Stimulated activated CD4-positive, alpha-beta T cell treated with anti-CD3 and anti-CD28 coated beads, TNF-alpha, amount 100 ng/mL, for 1 hour (primary cell): Measurements from ENCODE around the gene SHANK2.
"Not testable (repeated sequence)": the region's sequence is repeated elsewhere in the genome, so short reads cannot be mapped to it uniquely, and the experiment has no call there.

Experiments used
- DNase-seq, 3 donors: peaks; one replicate each; pipeline ENCODE4 v3.0.0-alpha.2; 2020; ENCODE audit warnings: low read depth in 3 of 3, low spot score in 1 of 3

SHANK2 gene

DNA sequence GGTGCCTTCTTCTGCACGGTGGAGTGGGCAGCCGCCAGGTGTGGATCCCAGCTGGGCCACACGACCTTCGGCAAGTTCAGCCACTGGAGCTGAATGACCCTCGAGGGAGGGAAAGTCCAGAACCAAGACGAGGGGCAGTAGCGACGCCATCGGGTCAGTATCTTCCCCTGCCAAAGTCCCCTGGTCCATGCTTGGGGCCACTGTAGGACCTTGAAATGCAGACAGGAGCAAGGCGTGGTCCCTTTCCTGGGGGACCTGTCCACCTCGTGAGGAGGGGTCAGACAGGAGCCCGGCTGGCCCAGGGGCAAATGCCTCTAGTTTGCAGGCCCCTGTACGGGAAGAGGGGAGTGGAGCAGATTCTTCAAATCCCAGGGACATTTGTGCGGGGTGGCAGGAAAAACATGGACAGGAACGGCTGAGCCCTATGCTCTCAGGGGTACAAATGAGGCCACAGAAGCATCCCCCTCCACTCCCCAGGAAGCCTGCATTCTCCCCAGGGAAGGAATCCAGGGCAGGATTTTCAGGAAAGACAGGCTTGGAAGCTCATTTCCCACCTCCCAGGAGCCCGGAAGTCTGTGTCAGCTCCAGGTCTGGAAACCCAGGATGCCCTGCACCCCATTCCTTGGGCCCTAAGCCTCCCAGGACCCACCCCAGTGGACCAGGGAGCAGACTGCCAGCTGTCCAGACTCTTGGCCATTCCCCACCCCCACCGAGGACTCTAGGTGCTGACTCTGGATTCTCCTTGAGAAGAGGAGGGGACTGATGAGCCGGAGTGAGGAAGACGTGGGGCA is 6.6 kb downstream of the SHANK2 start:
- DNase-seq, result no peak

DNA sequence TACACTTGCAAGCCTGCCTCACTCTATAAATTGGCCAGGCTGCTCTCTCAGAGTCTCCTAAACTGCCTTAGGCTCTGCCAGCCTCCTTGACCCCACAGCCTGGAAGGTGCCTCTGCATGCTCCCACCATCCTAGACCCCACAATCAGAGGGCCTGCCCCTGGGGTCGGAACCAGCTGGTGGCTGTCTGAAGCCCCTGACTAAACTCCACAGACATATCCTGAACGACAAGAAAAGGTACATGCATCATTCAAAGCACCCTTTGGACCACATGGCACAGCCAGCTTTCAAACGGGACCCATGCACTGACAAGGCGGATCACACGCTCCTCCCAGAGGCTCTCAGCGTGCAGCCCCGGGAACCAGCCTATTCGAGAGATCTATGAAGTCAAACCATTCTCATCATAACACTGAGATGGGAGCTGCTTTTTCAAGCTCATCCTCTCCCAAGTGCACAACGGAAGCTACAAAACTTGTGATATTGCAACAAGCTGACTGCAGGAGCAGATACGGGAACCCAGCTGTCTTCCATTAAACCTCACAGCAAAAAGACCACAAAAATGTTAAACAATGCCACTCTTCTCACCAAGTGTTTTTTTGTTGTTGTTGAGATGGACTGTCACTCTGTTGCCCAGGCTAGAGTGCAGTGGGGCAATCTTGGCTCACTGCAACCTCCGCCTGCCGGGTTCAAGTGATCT is 8.1 kb downstream of the SHANK2 start:
- DNase-seq, result no peak

DNA sequence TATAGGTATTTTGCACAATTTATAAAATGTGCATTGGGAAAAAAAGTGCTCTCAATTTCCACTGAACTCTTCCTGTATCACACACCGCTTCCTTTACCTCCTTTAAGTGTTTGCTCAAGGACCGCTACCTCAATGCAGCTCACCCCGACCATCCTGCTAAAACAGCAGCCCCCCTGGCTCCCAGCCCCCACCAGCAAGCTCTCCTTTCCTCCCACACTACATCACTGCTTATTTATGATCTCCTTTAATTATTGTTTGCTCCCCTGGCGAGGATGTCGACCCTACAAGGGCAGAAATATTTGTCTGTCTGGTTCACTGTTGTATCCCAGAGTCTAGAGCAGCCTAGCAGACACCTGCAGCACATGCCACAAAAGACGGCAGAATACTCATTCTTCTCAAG is 10.0 kb downstream of the SHANK2 start:
- no peak for DNase-seq

DNA sequence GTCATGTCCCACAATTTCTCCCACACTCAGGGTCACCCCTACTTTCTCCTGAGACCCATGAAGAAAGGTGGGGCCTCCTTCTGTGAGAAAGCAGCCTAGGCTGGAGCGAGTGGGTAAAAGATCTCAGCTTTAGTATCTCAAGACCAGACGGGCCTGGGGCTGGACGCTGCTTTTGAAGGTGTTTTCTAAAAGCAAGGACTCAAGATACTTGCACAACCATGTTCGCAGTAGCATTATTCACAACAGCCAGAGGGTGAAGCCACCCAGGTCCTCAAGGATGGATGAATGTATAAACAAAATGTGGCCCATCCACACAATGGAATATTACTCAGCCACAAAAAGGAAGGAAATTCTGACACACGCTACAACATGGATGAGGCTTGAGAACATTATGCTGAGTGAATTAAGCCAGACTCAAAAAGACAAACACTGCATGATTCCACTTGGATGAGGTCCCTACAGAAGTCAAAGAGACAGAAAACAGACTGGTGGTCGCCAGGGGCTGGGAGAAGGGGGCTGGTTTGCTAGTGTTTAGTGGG is 10.6 kb downstream of the SHANK2 start:
- no peak for DNase-seq

DNA sequence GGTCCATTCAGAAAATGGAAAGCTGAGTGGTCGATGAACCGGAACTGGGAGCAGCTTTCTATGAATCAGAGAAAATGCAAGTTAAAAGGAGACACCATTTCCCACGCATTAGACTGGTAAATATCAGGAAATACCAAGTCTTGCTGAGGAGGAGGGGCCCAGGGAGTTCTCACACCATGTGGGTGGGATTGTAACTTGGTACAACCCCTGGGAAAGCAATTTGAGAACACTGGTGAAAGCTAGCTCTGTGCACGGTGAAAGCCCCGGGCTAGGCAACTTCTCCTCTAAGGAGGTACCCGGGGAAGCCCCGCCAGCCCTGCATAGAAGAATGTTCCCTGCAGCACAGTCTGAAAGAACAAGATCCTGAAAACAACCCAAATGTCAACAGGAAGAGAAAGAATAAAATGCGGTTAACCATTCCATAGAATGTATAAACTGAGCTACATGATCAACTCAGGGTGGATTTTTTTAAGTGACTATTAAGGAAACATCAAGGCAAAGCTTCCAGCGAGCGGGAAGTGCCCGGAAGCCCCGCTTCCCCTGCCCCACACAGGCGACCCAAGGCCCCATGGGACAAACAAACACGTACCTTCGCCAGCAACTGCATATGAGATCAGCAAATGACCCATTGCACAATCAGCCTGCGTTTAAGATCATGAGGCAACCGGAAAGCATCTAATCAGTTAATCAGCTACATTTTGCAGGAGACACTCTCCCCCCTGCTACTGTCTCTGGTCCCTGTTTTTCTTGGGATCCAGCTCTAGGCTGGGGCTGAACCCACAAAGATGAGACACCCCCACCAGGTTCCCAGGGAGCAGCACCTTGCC is 11.3 kb downstream of the SHANK2 start:
- no peak for DNase-seq

DNA sequence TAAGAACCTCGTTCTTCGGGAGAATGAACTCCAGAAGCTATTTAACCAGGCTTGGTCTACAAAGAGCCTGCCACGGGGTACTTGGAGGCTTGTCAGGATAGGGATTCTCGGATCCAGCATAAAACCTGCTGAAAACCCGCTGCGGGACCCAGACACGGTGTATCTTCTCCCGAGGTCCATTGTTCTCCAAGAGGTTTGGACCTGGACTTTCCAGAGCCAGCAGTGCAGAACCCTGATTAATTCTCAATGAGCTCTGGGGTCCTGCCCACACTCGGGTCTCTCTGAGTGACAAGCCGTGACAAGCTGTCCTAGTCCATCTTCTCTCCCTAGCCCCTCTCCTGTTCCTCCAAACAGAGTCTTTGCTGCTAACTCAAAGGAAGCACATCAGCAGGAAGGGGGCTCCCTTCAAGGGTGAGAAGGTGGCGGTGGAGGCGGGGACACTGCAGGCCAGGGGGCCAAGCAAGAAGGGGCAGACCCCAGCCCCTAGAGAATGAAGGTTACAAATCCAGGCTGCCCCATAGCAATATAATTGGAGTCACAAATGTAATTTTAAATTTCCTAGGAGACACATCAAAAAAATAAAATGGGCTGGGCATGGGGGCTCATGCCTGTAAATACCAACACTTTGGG is 12.2 kb downstream of the SHANK2 start:
- DNase-seq, result no peak

DNA sequence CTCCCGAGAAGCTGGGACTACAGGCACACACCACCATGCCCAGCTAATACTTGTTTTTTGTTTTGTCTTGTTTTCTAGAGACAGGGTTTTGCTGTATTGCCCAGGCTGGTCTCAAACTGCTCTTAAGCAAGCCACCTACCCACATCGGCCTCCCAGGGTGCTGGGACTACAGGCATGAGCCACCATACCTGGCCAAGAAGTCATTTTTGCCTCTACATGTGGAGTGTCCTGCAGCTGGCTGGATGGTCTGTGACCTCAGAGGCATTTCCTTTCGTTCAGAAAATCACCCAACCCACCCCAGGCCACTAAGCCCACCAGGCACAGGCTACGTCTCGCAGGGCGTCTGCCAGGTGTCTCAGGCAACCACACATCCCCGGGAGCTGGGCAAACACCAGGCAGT is 12.8 kb downstream of the SHANK2 start:
- DNase-seq, result no peak

DNA sequence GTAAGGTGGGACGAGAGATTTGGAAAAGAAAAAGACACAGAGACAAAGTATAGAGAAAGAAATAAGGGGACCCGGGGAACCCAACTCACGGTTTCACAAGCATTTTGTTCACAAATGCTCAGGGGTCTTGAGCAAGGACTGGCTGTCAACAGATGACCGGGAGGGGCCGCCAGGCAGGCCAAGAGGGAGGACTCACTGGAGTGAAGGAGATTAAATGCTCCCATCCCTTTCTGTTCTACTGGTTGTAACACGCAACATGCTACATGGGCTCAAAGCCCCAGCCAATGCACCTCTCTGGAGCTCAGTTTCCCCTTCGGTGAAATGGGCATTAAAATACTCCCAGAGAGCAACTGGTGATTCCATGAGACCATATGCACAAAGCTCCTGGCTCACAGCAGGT is 13.4 kb downstream of the SHANK2 start:
- no peak for DNase-seq

DNA sequence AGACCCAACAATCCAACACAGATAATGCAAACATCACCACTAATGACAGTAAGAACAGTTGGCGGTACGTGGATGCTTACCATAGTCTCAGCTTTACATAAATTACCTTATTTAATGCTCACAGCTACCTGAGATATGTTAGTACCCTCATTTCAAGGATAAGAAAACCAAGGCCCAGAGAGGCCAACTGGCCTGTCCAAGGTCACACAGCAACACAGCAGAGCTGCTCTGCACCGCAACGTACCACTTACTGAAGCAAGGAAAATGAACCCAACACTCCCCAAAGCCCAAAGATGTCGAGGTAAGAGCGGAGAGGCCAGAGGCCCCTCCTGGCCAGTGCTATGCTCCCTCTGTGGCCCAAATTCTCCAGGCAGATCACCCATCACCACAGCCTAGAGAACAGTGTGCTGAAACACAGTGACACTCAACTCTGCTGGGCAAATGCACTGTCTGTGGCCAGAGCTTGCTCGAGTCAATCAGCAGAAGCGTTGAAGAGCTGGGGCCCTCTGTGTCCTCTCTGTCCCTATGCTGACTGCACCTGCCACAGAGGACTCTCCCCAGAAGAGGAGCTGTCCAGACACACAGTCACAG is 14.0 kb downstream of the SHANK2 start:
- DNase-seq, result no peak

DNA sequence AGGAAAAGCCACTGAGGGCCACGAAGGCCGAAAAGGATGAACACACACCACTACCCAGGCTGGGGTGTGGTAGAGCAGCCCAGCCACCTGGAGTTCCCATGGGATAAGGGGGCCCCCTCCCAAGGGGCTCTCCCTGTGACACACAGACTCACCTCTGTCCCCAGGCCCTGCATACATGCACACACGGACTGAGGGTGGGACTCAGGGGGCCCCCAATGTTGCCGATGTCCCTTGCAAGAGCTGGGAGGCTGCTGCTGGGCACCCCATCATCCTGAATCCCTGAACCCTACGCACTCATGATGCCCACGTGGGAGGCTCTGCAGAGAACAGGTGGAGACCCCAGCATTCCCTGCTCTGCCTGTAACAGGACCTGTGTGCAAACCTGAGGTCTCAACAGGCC is 14.5 kb downstream of the SHANK2 start:
- DNase-seq, result no peak

DNA sequence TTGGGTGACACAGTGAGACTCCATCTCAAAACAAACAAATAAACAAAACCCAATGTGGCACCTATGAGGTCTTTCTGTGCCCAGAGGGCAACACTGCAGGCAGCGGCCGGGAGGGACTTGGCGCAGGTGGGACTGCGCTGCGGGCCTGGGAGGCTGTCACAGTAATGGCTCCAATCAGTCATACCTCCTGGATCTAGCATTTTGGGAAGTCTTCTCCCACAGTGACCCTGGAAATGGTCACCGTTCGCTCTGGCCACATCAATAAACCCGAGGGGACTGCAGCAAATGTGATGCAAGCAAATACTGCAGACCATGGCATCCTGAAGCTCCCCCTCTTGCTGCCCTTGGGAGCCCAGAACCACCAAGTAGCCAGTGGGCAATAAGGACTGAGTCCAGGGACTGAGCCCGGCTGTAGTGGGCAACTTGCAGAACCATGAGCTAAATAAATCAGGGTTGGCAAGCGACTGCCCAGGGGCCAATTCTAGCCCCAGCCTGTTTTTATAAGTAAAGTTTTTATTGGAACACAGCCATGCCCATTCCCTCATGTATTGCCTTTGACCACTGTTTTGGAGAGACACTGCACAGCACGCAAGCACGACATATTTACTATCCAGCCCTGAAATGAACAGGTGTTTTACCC is 15.4 kb downstream of the SHANK2 start:
- DNase-seq, result no peak

DNA sequence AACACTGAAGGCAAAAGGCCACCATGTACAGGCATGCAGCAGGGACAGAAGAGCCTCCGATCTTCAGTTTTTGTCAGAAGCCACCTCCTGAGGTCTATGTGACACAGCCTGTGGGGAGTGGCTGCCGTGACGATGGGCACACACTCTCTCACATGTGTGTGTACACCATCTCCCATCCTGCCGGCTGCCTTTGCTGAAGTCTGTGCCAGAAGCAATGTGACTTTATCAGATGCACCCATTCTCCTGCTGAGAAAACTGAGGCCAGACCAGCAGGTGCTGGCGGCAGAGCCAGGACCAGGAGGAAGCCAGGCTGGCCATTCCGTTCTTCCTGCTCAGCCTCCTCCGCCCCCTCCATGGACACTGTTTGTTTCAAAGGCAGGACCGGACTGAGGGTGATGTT is 16.7 kb downstream of the SHANK2 start:
- no peak for DNase-seq

DNA sequence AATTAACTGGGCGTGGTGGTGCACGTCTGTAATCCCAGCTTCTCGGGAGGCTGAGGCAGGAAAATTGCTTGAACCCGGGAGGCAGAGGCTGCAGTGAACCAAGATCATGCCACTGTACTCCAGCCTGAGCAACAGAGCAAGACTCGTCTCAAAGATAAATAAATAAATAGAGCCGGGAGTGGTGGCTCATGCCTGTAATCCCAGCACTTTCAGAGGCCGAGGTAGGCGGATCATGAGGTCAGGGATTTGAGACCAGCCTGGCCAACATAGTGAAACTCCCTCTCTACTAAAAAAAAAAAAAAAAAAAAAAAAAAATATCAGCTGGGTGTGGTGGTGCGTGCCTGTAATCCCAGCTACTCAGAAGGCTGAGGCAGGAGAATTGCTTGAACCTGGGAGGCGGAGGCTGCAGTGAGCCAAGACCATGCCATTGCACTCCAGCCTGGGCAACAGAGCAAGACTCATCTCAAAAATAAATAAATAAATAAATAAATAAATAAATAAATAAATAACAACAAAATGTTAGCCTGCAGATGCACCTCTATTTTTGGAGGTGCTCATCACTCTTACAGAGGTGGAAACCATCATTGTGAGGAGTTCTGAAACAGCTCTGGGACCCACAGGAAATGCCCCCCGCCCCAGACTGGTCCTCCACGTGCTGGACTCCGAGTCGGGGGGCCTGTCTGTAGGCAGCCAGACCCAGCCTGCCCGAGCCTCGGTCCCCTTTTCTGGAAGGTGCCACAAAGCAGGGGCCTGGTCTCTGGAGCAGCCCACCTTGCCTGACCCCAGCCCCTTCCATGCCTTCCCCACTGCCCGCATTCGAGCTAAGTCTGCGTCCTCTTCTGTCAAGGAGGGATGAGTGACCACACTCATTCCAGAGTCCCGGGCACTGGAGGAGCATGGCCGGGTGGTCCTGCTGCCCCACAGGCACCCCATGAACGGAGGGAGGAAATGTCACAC is 18.2 kb downstream of the SHANK2 start:
- not testable (repeated sequence) for DNase-seq

DNA sequence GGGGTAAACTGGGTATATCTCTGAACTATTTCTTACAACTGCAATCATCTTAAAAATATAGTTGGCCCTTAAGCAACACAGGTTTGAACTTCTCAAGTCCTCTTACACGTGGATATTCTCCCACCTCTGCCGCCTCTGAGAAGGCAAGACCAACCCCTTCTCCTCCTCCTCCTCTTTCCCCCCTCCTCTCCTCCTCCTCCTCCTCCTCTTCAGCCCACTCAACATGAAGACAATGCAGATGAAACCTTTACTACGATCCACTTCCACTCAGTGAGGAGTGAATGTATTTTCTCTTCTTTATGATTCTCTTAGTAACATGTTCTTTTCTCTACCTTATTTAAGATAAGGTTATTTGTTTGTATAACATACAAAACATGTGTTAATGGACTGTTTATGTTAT is 20.0 kb downstream of the SHANK2 start:
- DNase-seq, result no peak

DNA sequence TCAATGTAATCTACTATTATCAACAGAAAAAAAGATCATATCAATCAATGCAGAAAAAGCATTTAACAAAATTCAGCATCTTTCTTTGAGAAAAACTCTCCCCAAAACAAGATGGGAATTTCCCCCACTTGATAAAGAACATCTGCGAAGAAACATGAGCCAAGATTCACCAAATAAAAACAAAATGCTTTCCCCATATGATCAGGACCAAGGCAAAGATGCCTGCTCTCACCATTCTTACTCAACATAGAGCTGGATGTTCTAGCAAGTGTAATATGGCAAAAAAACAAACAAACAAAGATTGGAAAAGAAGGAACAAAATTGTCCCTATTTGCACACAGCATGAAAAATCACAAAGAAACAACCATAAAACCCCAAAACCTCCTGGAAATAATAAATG is 23.4 kb downstream of the SHANK2 start:
- DNase-seq, result no peak

DNA sequence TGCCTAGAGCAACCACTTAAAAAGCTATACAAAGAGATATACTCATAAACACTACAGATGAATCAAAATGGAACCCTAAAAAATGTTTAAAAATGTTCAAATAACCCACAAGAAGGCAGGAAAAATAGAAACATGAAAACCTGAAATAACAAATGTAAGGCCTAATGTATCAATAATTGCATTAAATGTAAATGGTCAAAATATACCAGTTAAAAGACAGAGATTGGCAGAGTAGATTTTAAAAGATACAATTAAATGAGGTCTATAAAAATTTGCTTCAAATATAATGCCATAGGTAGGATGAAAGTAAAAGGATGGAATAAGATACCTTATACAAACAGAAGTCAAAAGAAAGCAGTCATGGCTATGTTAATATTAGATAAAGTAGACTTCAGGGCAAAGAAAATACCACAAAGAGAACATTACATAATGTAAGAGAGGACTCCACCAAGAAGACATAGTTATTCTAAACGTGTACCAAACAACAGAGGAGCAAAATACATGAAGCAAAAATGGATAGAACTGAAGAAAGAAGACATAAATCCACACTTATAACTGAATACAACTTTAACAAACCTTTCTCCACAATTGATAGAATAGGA is 25.2 kb downstream of the SHANK2 start:
- DNase-seq, result no peak

DNA sequence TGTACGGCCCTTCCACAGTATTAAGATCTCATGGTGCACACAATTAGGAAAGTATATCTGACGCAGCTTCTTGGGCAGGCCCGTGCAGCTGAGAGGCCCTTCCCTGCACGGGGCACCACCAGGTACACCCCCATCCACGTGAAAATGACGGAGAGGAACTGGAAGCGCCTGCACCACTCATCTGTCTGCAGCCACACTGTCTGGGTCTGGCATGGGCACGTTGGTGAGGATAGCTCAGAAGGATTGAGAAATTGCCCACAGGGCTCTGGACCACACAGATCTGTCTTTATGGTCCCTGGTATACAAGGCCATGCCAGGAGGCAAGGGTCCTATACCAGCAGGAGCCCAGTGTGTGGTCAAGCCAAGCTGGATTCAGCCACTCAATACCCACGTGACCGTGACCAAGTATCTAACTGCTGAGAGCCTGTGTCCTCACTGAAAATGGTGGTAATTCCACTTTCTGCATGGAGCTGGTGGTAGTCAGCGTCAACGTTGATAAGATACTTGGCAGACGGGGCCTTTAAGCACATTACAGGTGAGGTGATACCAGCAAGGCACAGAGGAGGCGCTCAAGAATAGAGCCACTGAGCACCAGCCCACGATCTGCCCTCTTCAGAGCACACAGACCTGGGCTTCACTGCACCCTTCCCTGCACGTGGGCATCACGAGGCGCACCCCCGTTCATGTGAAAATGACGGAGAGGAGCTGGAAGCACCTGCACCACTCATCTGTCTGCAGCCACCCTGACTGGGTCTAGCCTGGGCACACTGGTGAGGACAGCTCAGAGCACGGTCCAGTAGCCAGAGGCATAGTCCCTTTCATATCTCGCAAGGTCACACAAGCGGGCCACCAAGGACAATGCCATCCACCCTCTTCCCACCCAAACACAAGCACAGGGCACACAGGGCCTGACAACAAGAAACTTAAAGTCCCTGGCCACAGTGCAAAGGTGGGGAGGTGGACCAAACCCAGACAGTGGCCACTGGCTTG is 28.4 kb downstream of the SHANK2 start:
- no peak for DNase-seq

DNA sequence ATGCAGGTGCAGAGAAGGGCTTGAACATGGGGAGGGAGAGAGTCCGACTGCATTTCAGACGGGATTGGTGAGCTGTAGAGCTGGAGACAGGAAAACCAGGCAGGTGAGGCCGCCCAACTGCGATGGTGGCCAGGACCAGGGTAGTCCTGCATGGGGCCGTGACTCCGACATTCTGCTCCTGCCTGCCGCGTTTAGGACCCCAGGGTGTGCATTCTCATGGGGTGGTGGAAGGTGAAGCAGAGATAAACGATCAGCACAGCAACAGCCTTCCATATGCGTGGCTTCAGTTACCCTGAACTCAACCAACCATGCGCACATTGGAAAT is 29.3 kb downstream of the SHANK2 start:
- DNase-seq, result no peak
